NCI-H82 treated with DMSO at 0.1 percent for 48 hours (cell line): ENCODE measurements around the gene PTTG1IP.

Experiments used
- DNase-seq: peaks from one replicate; lab custom pipeline; 2025; ENCODE audit not compliant: unreplicated experiment; lab: John Stamatoyannopoulos, UW

PTTG1IP gene

GRCh38 chr21:44866780-44867179, 6.7 kb downstream of the PTTG1IP start:
- no peak for DNase-seq

DNA sequence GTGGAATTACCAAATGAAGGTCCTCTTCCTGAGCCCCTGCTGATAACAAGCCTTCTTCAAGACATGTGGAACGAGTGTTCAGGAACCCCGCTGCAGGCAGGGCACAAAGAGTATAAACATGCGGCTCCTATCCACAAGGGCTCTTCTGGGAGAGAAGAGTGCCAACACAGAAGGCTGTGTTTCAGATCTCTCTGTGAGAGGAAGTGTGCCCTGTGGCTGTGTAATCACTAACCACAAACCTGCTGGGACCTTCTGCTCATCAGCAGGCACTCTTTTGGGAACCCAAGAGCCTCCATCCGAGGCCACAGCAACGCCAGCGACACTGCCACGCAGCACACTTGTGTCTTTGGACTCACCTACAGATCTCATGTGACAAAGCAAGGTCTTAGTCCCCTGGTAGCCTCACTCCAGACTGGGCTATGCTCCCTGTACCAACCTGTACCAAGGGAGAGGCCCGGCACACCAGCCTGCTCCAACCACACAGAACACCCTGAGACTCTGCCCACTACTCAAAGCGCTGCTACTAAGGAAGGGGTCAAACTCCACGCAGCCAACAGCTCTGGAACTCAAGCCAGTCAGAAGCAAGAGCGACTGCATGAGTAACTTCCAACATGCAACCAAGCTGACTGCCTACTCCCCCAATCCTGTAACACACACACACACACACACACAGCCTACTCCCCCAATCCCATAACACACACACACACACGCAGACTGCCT, 7.8 kb downstream of the PTTG1IP start:
- no peak for DNase-seq

DNA sequence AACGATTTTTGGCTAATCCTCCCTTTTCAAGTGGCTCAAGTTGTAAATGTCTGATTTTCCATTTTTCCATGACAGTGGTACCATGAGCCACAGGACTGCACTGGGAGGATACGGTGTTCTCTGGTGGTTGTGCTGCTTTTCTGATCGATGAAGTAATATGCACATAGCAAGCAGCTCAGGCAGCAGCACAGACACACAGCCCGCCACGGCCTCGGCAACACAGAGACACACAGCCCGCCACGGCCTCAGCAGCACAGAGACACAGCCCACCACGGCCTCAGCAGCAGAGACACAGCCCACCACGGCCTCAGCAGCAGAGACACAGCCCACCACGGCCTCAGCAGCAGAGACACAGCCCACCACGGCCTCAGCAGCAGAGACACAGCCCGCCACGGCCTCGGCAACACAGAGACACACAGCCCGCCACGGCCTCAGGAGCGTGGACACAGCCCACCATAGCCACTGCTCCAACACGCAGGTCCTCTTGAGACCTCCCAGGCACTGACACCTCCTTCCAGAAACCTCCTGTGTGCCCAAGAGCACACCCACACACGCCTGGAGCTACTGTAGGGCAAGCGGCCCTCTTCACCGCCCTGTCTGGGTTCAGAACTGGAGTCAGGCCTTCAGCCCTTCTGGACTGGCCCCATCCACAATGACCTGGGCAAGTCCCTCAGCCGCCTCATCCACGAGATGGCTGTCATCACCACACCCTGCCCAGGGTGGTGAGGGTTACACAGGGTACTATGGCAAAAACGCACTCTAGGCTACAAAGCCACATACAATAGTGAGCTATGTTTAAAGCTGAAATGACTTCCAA, 10.4 kb downstream of the PTTG1IP start:
- DNase-seq = no peak

DNA sequence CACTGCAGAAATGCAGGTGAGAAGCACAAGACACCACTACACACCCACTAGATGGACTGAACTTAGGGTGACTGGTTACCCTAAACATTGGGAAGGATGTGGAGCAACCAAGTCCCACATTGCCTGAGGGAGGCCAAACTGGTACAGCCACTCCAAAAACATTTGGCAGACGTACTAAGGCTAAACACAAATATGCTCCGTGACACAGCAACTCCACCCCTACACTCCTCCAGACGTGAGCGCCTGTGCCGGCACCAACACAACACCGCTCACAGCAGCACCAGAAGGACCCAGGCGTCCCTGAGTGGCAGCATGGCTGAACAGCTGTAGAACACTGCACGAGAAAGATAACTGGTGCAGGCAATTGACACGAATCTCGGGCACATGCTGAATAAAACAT, 14.7 kb downstream of the PTTG1IP start:
- no peak for DNase-seq

DNA sequence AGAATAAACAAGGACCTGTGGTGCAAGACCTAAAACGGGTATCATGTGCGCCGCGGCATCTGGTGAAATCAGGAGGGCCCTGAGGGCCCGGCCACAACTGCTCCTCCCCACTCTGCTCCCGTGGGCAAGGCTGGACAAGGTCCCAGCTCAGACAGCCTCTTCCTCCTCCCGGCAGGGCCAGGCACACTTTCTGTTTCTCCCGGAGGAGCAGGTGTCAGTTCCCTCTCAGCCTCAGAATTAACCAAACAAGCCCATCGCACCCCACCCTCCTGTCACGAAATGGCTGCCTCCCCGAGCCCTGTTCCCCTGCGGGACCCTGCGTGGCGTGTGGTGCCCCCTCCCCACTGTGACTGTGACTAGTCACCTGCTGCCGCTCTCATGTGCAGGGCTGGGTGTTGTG, 15.2 kb downstream of the PTTG1IP start:
- no peak for DNase-seq

DNA sequence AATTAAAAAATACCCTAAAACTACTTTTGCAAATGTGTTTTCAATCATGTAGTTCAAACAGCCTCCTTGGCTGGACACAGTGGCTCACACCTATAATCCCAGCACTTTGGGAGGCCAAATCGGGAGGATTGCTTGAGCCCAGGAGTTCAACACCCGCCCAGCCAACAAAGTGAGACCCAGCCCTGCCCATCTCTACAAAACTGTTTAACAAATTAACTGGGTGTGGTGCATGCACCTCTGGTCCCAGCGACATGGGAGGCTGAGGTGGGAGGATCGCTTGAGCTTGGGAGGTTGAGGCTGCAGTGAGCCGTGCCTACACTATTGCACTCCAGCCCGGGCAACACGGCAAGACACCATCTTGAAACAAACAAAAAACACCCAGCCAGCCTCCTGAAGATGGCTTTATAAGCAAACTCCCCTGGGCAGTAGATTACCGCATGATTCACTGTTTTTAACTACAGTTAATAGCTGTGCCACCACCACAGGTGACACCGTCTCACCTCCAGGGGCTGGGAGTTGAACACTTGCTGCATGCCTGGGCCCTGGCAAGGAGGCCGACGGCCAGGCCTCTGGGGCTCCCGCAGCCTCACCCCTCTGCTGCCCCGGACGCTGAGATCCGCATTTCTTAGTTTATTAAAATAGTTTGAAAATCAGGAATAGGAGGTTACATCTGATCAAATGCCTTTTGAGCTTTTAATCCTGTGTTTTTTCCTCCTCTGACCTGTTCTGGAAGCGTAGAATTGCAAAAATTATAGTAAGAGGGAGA, 16.2 kb downstream of the PTTG1IP start:
- DNase-seq = no peak

DNA sequence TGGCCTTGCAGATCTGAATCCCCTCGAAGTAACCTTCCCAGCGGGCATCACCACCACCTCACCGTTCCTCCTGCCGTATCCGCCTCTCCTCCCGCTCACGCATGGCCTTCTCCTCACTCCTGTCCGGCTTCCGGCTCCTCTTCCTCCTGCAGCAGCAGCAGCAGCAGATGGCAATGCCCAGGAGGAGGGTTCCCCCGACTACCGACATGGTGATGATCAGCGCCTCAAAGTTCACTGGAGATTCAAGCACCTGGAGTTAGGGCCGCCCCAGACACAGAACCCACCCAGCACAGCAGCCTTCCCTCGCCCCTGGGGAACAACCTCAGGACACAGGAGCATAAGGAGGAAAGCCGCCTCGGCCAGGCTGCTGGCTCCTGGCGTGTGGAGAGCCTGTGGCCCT, 17.4 kb downstream of the PTTG1IP start:
- DNase-seq = no peak

DNA sequence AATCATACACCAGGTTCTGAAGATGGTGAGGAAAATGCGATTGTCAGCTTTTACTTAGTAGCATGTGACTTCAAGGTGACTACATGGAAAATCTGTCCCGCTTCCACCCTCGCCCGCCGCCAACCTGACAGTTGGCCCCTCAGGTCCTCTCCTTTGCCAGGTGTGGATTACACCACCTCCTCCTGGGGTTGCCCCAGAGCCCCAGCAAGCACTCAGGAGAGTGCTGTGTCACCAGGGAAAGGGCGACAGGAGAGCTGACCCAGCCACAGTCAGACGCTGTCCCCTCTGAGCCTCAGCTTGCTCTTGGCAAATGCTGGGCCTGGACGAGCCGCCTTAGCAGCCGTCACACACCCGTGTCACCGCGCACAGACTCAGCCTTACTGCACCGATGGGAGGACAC, 17.9 kb downstream of the PTTG1IP start:
- DNase-seq = no peak

GRCh38 chr21:44854664-44855446, 18.6 kb downstream of the PTTG1IP start:
- DNase-seq = no peak

DNA sequence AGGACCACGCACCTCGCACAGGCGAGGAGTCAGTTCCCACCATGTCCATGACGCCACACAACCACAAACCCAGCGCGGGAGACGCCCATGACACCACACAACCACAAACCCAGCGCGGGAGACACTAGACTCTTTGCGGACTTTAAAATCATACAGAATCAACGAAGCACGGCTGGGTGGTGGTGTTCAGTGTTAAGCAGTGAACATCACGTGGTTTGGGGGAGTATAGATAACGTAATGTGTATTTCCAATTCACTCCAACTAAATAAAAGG, 19.2 kb downstream of the PTTG1IP start:
- no peak for DNase-seq

DNA sequence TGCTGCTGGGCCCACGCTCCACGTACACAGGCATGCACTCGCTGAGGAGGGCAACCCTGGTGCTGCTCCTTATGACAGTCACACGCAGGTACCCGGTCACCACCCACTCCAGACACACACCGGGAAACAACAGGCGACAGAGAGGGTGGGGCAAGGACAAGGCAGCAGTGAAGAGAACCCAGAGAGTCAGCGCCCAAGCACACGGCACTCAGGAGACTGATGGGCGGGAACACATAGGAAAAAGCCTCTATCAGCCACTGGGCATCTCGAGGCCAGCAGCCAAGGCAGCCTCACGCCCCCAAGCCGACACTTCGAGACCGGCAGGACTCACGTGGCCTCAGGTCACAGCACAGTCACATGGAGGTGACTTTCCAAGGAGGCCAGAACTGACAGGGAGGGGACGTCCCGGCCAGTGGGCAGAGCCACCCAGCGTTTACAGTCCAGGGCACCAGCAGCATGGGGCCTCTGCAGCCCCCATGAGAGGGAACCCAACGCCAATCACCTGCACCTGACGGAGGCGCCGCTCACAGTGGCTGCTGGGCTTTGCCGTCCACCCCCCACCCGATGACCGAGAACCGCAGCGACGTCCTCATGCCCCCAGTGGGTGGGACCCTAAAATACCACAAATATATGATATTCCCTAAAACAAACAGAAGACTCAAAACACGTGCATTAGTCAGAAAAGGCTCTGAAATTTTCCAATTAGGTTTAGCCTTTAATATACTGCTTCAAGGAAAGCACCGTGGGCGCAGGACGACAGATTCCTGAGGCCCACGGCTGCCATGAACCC, 19.7 kb downstream of the PTTG1IP start:
- no peak for DNase-seq

- DNase-seq = no peak
Observed at GRCh38 chr21:44850905-44851657, 22.4 kb downstream of the PTTG1IP start.

- DNase-seq = no peak
Observed at GRCh38 chr21:44850208-44850800, 23.2 kb downstream of the PTTG1IP start.

GRCh38 chr21:44849616-44850130, 23.8 kb downstream of the PTTG1IP start:
- DNase-seq = no peak

DNA sequence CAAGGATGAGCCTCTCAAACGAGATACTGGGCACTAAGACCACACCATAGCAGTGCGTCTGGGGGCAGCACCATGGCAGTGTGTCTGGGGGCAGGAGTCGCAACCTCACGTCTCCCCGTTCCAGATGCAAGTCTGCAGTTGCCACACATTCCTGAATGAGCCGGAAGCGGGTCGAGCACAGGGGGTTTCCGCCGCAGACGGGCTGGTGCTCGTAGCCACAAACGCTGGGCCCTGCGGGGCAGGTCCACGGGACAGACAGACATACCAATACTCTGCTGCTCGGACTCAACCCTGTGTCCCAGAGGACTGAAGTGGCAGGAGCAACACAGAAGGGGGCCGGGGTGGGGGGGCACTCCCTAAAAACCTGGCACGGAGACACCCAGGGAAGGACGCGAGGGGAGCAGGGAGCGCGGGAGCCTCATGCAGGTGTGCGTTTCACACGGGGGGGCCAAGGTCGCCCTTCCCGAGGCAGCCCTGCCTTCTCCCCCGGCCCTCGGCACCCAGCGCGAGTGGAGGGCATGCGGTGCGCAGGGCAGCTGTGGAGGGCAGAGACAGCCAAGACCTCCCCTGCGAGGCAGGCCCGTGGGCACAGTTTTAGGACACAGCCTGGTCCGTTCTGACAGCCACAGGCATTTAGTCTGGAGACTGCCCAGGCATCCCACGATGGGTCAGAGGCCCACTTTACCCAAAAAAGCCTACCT, 24.5 kb downstream of the PTTG1IP start:
- DNase-seq = no peak

GRCh38 chr21:44847261-44848056, 26.0 kb downstream of the PTTG1IP start:
- DNase-seq = no peak

DNA sequence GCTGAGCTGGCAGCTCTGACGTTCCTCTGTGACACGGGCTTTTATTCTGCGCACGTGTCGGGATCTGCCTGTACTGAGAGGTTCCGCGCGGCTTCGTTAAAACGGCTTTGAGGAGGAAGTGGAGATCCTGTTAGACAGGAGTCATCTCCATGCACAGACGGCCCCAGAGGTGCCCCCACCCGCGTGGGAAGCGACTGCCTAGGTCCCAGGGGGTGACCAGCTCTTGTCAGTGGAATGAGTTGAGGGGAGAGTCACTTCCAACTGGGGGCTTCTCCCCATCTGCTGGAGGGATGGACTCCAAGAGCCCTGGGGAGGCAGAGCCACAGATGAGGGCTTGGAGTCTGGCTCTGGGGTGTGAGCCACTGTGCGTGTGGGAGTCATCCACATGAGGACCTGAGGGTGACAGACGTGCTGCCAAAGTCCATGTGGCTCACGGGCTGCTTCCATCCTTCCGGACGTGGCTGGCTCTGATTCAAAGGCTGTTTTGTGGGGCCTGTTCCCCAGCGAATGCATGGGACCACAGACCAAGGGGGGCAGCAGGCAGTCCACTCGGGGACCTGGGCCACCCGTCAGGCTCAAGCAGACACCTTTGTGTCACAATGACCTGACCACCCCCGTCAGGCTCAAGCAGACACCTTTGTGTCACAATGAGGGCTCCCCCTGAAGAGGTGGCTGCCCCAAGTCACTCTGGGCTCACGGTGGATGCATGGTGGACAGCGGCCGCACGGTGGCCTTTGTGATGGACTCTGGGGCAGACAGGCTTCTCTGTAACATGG, 26.8 kb downstream of the PTTG1IP start:
- DNase-seq = no peak
